DOHH2 (cell line): ENCODE data around the gene KIAA1549.

Experiments
- CTCF ChIP-seq: fragments of 200-600 bp; sonication (generic); IDR thresholded peaks from one replicate; pipeline ENCODE4 v1.5.1; 2014; ENCODE audit warnings: antibody characterized with exemption, mild to moderate bottlenecking, low read depth, low read length; ENCODE audit not compliant: poor library complexity, severe bottlenecking
- EZH2phosphoT487 ChIP-seq: fragments of 200-600 bp; sonication (generic); IDR thresholded peaks from 2 replicates; pipeline ENCODE4 v1.6.1; 2017; ENCODE audit warnings: borderline replicate concordance, mild to moderate bottlenecking, antibody characterized with exemption, low read length, moderate library complexity, mixed read lengths

GRCh38 chr7:138891446-138891810, 89.8 kb downstream of the KIAA1549 start:
- TF ChIP-seq CTCF (no peak), EZH2phosphoT487 (no peak)
